CD14-positive monocyte (primary cell): ENCODE measurements around the gene FOXA1. TPM values are rescaled to one million over a fixed set of nuclear protein-coding genes. Genes with fewer than 3 reads are reported as not detected.

Source experiments
- DNase-seq, 3 donors: peaks; one replicate each; pipeline ENCODE4 v3.0.0-alpha.2; 2011 to 2022
- H2AFZ ChIP-seq: 2 replicates; pipeline ENCODE4 v1.6.0; 2012; ENCODE audit warnings: mild to moderate bottlenecking, low read depth, low read length, inconsistent platforms; ENCODE audit not compliant: insufficient read depth, poor library complexity, severe bottlenecking
- H3K27ac ChIP-seq, 2 donors: 1 replicate in 1 of 2; 2 replicates in 1 of 2; pipeline ENCODE4 v1.5.1; 2012 to 2013; ENCODE audit warnings: low read length in 2 of 2, control low read depth in 1 of 2, inconsistent platforms in 1 of 2, low read depth in 1 of 2, mild to moderate bottlenecking in 1 of 2
- H3K27me3 ChIP-seq, 2 donors: one replicate each; pipeline versions ENCODE4 v1.6.0 to v1.6.1; 2011 to 2013; ENCODE audit warnings: low read length in 2 of 2; ENCODE audit not compliant: control insufficient read depth in 2 of 2, insufficient read depth in 2 of 2
- H3K36me3 ChIP-seq, 2 donors: replicated peaks in 1 of 2; 1 replicate in 1 of 2; 2 replicates in 1 of 2; pipeline versions ENCODE4 v1.5.1 to v1.6.1; 2012 to 2013; ENCODE audit warnings: low read length in 2 of 2, control low read depth in 1 of 2, inconsistent platforms in 1 of 2, mild to moderate bottlenecking in 1 of 2; ENCODE audit not compliant: insufficient read depth in 2 of 2, control insufficient read depth in 1 of 2
- H3K4me1 ChIP-seq, 2 donors: 1 replicate in 1 of 2; 2 replicates in 1 of 2; pipeline versions ENCODE4 v1.5.1 to v1.6.1; 2012 to 2013; ENCODE audit warnings: low read length in 2 of 2, control low read depth in 1 of 2, inconsistent platforms in 1 of 2, mild to moderate bottlenecking in 1 of 2, moderate library complexity in 1 of 2; ENCODE audit not compliant: insufficient read depth in 2 of 2, control insufficient read depth in 1 of 2
- H3K4me2 ChIP-seq: replicated peaks from 2 replicates; pipeline ENCODE3; 2012; ENCODE audit warnings: low read length, moderate library complexity, mild to moderate bottlenecking; ENCODE audit not compliant: poor library complexity, severe bottlenecking; ENCODE audit errors: extremely low read depth
- H3K4me3 ChIP-seq, 3 experiments: fragments of 200-600 bp in 1 of 3; sonication (generic) in 1 of 3; replicated peaks in 1 of 3; 1 replicate in 2 of 3; 2 replicates in 1 of 3; pipeline ENCODE4 v1.5.1; 2011 to 2013; ENCODE audit warnings: low read length in 3 of 3, mild to moderate bottlenecking in 3 of 3, control low read depth in 2 of 3, low read depth in 2 of 3, inconsistent platforms in 1 of 3, moderate library complexity in 1 of 3
- H3K79me2 ChIP-seq: 2 replicates; pipeline ENCODE4 v1.6.0; 2012; ENCODE audit warnings: mild to moderate bottlenecking, control low read depth, inconsistent platforms, low read length, moderate library complexity; ENCODE audit not compliant: insufficient read depth
- H3K9ac ChIP-seq: 2 replicates; pipeline ENCODE4 v1.6.0; 2017; ENCODE audit warnings: low read length, mild to moderate bottlenecking; ENCODE audit not compliant: insufficient read depth, poor library complexity, severe bottlenecking
- H3K9me3 ChIP-seq, 2 donors: replicated peaks in 1 of 2; 1 replicate in 1 of 2; 2 replicates in 1 of 2; pipeline versions ENCODE4 v1.5.1 to v1.6.1; 2012 to 2013; ENCODE audit warnings: low read length in 2 of 2, control low read depth in 1 of 2; ENCODE audit not compliant: control insufficient read depth in 1 of 2, insufficient read depth in 1 of 2
- H4K20me1 ChIP-seq: 2 replicates; pipeline ENCODE4 v1.6.0; 2012; ENCODE audit warnings: mild to moderate bottlenecking, low read length, control low read depth, moderate library complexity; ENCODE audit not compliant: insufficient read depth
- H3K27ac Mint-ChIP-seq, 7 donors: one replicate each; pipeline ENCODE4 v1.8.0; 2020; ENCODE audit warnings: mild to moderate bottlenecking in 7 of 7, mixed read lengths in 7 of 7, moderate library complexity in 6 of 7, inconsistent platforms in 2 of 7
- H3K27me3 Mint-ChIP-seq, 3 donors: one replicate each; pipeline ENCODE4 v1.8.0; 2021 to 2022; ENCODE audit warnings: low read depth in 3 of 3, mild to moderate bottlenecking in 3 of 3, mixed read lengths in 3 of 3, moderate library complexity in 3 of 3, inconsistent platforms in 1 of 3
- H3K36me3 Mint-ChIP-seq, 2 donors: one replicate each; pipeline ENCODE4 v1.8.0; 2020; ENCODE audit warnings: mixed read lengths in 2 of 2, inconsistent platforms in 1 of 2, mild to moderate bottlenecking in 1 of 2
- H3K4me1 Mint-ChIP-seq: one replicate; pipeline ENCODE4 v1.8.0; 2020; ENCODE audit warnings: mild to moderate bottlenecking, mixed read lengths
- H3K4me3 Mint-ChIP-seq, 2 donors: one replicate each; pipeline ENCODE4 v1.8.0; 2020; ENCODE audit warnings: mild to moderate bottlenecking in 2 of 2, mixed read lengths in 2 of 2, moderate library complexity in 1 of 2
- H3K9me3 Mint-ChIP-seq, 7 donors: one replicate each; pipeline ENCODE4 v1.8.0; 2020 to 2022; ENCODE audit warnings: mixed read lengths in 7 of 7, mild to moderate bottlenecking in 6 of 7, moderate library complexity in 6 of 7, inconsistent platforms in 2 of 7
- WGBS: methylation state at CpG from one replicate; pipeline ENCODE4 v1.1.5; 2013; ENCODE audit warnings: missing lambda C conversion rate; ENCODE audit not compliant: insufficient coverage; 5-methylcytosine and 5-hydroxymethylcytosine counted together
- intact Hi-C, 2 donors: fragments of 100-400 bp; cut with micrococcal nuclease; formaldehyde crosslinking; loops; one replicate each; pipeline versions ENCODE4 v1.15.0 to v1.15.1; 2023
- polyA plus RNA-seq, 3 donors: library from polyadenylated mRNA; depleted of rRNA in 1 of 3; unstranded in 2 of 3; stranded (reverse) in 1 of 3; fragments of 300-500 nt in 2 of 3; fragments of >200 nt in 1 of 3; fragmentation: Illumina TruSeq in 2 of 3; gene quantifications; 1 replicate in 2 of 3; 2 replicates in 1 of 3; pipeline ENCODE4 v1.2.3, GENCODE V29; 2012 to 2021
- TF ChIP-seq, protein P1 (sequence below): fragments of 200-600 bp; IDR thresholded peaks from one replicate; pipeline ENCODE4 v1.8.0; 2022; ENCODE audit warnings: antibody characterized with exemption, mild to moderate bottlenecking

The FOXA1 gene
- polyA plus RNA-seq, 3 donors, result 0.09 TPM; not detected in 2

DNA sequence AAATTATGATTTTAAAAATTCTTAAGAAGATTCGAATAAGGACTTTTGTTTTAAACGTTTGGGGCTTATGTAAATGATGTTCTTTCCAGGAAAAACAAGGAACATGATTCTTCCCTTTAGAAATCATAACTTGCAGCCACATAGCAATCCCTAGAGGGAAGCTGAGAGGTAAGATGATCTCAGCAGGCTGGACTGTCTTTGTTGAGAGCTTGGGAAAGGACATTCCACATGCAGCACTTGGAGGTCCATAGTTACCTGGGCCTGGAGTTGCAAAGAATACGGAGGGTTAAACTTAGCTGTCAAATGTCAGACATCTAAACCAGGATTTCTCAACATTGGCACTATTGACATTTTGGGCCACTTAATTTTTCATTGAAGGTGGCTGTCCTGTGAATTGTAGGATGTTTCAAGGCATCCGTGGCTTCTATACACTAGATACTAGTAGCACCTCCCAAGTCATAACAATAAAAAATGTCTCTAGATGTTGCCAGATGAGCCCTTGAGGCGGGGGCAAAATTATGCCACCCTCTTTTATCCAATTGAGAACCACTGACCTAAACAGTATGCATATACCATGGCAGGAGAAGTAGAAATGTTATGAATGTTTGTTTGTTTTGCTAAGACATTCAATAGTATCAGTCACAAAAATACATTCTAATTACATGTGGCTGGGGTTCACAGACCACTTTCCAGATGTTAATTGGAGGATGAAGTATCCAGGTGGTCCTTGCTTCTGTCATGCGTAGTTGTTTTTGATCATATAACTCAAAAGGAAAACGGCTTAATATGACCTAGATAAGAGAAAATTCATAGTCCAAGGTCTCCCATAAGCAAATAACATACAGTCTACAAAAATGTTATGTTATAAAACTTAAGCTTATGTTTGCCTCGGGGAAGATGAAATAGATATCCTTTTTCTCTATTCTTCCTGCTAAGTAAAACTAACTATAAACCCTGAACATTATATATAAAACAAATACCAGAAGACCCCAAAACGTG is 30.8 kb upstream of the FOXA1 start:
- Histone ChIP-seq H3K4me2 (no peak overlapping the region), H4K20me1 (no peaks in the 10 kb centered on the region), H3K9ac (no peak overlapping the region), H3K79me2 (no peaks in the 10 kb centered on the region), H3K36me3 (no peaks in the 10 kb centered on the region), H2AFZ (no peak overlapping the region), H3K27ac (no peak overlapping the region), H3K9me3 (peaks cover 0 to 20% of the 10 kb centered on the region in 2 donors), H3K4me3 (no peak overlapping the region), H3K4me1 (no peaks in the 10 kb centered on the region), H3K27me3 (peaks cover 25 to 29% of the 10 kb centered on the region in 2 donors)
- TF ChIP-seq, protein P1, sequence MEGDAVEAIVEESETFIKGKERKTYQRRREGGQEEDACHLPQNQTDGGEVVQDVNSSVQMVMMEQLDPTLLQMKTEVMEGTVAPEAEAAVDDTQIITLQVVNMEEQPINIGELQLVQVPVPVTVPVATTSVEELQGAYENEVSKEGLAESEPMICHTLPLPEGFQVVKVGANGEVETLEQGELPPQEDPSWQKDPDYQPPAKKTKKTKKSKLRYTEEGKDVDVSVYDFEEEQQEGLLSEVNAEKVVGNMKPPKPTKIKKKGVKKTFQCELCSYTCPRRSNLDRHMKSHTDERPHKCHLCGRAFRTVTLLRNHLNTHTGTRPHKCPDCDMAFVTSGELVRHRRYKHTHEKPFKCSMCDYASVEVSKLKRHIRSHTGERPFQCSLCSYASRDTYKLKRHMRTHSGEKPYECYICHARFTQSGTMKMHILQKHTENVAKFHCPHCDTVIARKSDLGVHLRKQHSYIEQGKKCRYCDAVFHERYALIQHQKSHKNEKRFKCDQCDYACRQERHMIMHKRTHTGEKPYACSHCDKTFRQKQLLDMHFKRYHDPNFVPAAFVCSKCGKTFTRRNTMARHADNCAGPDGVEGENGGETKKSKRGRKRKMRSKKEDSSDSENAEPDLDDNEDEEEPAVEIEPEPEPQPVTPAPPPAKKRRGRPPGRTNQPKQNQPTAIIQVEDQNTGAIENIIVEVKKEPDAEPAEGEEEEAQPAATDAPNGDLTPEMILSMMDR, result no peak
- no peak for DNase-seq
- Mint-ChIP-seq H3K4me1 (no peaks in the 10 kb centered on the region), H3K27me3 (peaks cover 23 to 32% (median 27%) of the 10 kb centered on the region in 3 donors), H3K9me3 (peaks cover 7 to 36% (median 14%) of the 10 kb centered on the region in 7 donors), H3K36me3 (no peaks in the 10 kb centered on the region), H3K27ac (no peak overlapping the region), H3K4me3 (no peak overlapping the region)
- intact Hi-C loops, result no loop called here
- no CpG with 5 or more reads among the region's 9 CpGs for WGBS

DNA sequence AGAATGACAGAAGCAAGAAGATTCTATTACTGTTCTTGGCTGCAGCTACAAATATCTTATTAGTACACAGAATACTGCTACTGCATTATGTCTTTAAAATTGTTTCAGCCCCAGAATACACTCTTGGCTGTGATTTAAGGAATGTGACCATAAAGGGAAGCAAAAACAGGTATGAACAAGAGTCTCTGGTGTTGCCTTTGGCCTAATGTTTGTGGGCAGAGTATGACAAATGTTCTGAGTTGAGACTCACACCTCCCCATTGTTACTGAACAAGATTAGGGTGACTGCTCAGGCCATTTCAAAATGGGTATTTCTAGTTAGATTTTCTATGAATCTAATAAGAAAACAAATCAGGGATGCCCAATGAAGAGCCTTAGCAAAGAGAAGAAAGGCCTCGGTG is 28.9 kb upstream of the FOXA1 start:
- Mint-ChIP-seq H3K9me3 (peaks cover 6 to 28% (median 16%) of the 10 kb centered on the region in 7 donors), H3K27ac (no peak overlapping the region), H3K36me3 (no peaks in the 10 kb centered on the region), H3K27me3 (peaks cover 25 to 39% (median 30%) of the 10 kb centered on the region in 3 donors), H3K4me1 (no peaks in the 10 kb centered on the region), H3K4me3 (peak overlapping the region in 1 of 2 donors; percentile 17)
- Histone ChIP-seq H3K9ac (no peak overlapping the region), H3K79me2 (no peaks in the 10 kb centered on the region), H3K27ac (no peak overlapping the region), H3K4me1 (no peaks in the 10 kb centered on the region), H2AFZ (no peak overlapping the region), H3K27me3 (peaks cover 28 to 32% of the 10 kb centered on the region in 2 donors), H3K9me3 (peaks cover 0 to 21% of the 10 kb centered on the region in 2 donors), H3K4me2 (no peak overlapping the region), H4K20me1 (no peaks in the 10 kb centered on the region), H3K36me3 (no peaks in the 10 kb centered on the region), H3K4me3 (no peak overlapping the region)
- 71% methylated on average over 1 of the region's 1 CpG for WGBS
- no peak for DNase-seq
- intact Hi-C loops, result no loop called here
- TF ChIP-seq, protein P1, result no peak
